DND-41 (cell line): ENCODE results near the gene TET3.

ENCODE experiments used
- EZH2 ChIP-seq: IDR thresholded peaks from 3 replicates; pipeline ENCODE4 v1.6.1; 2012; ENCODE audit warnings: borderline replicate concordance, low read depth, mild to moderate bottlenecking, moderate library complexity, low read length, inconsistent platforms; ENCODE audit not compliant: severe bottlenecking
- TF ChIP-seq, protein P1 (sequence below): IDR thresholded peaks from 2 replicates; pipeline ENCODE4 v1.5.1; 2012; ENCODE audit warnings: borderline replicate concordance, low read length, moderate library complexity, mild to moderate bottlenecking; ENCODE audit not compliant: poor library complexity, severe bottlenecking; ENCODE audit errors: extremely low read depth

DNA sequence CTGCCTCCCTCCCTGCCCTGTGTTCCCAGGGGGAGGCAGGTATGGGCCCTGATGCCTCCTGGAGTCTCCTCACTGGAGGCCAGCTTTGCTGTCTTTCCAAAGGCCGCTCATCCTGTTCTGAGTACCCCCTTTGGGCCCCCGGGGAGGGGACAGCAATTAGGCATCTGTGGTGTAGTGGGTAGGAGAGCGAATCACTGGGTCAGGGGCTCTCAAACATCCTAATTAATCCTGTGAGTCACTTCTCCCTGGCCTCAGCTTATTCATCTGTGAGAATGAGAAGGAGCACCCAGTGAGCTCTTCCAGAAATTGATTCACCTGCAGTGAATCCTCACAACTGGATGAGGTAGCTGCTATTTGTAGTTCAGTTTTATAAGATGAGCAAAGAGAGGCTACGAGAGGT is 16.4 kb downstream of the TET3 start:
- TF ChIP-seq, protein P1, sequence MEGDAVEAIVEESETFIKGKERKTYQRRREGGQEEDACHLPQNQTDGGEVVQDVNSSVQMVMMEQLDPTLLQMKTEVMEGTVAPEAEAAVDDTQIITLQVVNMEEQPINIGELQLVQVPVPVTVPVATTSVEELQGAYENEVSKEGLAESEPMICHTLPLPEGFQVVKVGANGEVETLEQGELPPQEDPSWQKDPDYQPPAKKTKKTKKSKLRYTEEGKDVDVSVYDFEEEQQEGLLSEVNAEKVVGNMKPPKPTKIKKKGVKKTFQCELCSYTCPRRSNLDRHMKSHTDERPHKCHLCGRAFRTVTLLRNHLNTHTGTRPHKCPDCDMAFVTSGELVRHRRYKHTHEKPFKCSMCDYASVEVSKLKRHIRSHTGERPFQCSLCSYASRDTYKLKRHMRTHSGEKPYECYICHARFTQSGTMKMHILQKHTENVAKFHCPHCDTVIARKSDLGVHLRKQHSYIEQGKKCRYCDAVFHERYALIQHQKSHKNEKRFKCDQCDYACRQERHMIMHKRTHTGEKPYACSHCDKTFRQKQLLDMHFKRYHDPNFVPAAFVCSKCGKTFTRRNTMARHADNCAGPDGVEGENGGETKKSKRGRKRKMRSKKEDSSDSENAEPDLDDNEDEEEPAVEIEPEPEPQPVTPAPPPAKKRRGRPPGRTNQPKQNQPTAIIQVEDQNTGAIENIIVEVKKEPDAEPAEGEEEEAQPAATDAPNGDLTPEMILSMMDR = no peak
- TF ChIP-seq EZH2 = no peak
